ENCODE results near the gene CEP70.
"Not testable (repeated sequence)": the region's sequence is repeated elsewhere in the genome, so short reads cannot be mapped to it uniquely, and the experiment has no call there.

Gene CEP70

DNA sequence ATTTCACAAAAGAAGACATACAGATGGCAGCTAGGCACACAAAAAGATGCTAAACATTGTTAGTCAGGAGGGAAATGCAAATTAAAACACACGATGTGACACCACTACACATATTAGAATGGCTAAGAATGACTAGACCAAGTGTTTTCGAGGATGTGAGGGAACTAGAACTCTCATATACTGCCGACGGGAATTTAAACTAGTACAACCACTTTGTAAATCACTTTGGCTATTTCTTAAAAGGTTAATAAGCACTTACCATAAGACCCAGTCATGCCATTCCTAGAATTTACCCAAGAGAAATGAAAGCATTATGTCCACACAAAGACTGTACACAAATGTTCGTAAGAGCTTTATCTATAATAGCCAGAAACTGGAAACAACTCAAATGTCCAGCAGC, 5.6 kb downstream of the CEP70 start:
- DNase-seq, result no peak

DNA sequence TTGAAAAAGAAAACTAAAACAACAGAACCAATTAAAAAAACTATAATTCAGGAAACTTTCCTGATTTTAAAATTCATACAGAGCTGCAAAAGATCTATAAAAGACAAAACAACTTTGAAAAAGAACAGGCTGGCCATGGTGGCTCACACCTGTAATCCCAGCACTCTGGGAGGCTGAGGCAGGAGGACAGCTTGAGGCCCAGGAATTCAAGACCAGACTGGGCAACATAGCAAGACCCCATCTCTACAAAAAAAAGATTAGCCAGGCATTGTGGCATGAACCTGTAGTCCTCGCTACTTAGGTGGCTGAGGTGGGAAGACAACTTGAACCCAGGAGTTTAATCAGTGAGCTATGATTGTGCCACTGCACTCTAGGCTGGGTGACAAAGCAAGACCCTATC, 6.7 kb downstream of the CEP70 start:
- no peak for DNase-seq

DNA sequence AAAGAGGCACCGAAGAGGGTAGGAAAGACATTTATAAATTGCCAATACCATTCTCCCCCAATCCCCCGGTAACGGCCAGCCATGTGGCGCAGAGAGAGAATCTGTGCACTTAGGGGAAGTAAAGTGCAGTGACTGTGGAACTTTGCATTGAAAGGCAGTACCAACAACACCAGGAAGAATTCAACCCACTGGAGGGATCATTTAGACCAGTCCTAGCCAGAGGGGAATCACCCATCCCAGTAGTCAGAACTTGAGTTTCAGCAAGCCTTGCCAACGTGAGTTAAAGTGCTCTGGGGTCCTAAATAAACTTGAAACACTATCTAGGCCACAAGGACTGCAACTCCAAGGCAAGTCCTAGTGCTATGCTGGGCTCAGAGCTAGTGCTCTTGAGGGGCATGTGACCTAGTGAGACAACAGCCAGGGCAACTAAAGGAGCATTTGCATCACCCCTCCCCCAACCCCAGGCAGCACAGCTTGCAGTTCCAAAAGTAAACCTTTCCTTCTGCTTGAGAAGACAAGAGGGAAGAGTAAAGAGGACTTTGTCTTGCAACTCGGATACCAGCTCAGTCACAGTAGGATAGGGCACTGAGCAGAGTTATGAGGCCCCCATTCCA, 15.0 kb downstream of the CEP70 start:
- DNase-seq, result no peak

- DNase-seq, result no peak
Measured at GRCh38 chr3:138578141-138578540, 15.9 kb downstream of the CEP70 start.

DNA sequence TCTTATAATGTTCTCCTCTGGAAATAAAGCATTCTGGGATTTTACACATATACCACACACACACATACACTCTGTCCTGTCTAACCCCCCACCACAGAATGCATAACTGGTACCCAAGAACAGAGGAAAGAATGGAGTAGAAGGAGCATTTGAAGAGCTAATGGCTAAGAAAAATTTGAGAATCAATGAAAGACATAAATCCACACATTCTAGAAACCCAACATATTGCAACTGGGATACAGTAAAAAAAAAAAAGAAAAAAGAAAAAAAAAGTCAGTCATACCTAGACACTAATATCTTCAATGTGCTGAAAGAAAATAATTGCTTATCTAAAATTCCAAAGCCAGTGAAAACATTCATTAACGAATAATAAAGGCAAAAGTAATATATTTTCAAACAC, 20.9 kb downstream of the CEP70 start:
- DNase-seq, result no peak

- not testable (repeated sequence) for DNase-seq
Measured at GRCh38 chr3:138569624-138570023, 24.4 kb downstream of the CEP70 start.

DNA sequence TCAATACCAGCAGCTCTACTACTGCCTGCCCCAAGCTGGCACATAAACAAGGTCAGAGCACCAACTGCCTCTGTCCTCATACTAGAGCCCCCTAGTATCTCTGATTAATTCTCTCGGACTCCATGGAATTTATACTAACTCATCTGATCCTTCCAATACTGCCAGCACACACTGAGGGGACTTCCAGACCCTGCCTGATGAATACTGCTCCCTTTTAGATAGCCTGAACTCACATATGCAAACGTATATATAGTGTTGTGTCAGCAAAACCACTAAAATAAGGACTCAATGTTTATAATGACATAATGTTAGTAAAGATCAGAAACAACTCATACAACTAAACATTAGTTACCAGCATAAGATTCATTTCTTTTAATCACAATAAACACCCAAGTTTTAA, 25.0 kb downstream of the CEP70 start:
- DNase-seq, result no peak

DNA sequence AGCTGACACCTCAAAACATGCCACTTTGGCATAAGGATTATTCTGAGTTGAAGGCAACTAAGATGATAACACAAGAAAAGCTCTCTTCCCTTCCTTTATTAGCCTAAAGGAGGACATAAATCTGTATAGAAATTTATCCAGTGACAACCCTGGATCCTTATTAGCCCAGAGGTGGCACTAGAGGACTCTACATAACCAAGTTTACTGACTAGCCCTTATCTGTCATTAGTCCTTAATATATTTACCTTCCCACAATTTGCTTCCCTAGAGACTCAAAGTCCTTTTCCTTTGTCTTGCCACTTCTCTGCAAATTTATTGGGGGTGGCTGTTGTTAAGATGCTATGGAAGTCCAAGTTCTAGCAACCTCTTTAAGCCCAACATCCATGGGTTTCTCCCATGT, 26.7 kb downstream of the CEP70 start:
- no peak for DNase-seq

- DNase-seq, result not testable (repeated sequence)
Measured at GRCh38 chr3:138566293-138566692, 27.8 kb downstream of the CEP70 start.

DNA sequence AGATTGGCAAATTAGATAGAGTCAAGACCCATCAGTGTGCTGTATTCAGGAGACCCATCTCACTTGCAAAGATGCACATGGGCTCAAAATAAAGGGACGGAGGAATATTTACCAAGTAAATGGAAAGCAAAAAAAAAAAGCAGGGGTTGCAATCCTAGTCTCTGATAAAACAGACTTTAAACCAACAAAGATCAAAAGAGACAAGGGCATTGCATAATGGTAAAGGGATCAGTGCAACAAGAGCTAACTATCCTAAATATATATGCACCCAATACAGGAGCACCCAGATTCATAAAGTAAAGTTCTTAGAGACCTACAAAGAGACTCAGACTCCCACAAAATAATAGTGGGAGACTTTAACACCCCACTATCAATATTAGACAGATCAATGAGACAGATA, 31.2 kb downstream of the CEP70 start:
- not testable (repeated sequence) for DNase-seq

- DNase-seq, result no peak
Measured at GRCh38 chr3:138560501-138560900, 33.6 kb downstream of the CEP70 start.

- DNase-seq, result no peak
Measured at GRCh38 chr3:138559134-138559533, 34.9 kb downstream of the CEP70 start.

DNA sequence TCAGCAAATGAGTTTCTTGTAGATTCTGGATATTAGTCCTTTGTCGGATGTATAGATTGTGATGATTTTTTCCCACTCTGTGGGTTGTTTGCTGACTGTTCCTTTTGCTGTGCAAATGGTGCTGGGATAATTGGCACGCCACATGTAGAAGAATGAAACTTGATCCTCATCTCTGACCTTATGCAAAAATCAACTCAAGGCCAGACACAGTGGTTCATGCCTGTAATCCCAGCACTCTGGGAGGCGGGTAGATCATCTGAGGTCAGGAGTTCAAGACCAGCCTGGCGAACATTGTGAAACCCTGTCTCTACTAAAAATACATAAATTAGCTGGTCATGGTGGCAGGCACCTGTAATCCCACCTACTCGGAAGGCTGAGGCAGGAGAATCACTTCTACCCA, 39.3 kb downstream of the CEP70 start:
- DNase-seq, result not testable (repeated sequence)

GRCh38 chr3:138550958-138551357, 43.1 kb downstream of the CEP70 start:
- DNase-seq, result not testable (repeated sequence)

DNA sequence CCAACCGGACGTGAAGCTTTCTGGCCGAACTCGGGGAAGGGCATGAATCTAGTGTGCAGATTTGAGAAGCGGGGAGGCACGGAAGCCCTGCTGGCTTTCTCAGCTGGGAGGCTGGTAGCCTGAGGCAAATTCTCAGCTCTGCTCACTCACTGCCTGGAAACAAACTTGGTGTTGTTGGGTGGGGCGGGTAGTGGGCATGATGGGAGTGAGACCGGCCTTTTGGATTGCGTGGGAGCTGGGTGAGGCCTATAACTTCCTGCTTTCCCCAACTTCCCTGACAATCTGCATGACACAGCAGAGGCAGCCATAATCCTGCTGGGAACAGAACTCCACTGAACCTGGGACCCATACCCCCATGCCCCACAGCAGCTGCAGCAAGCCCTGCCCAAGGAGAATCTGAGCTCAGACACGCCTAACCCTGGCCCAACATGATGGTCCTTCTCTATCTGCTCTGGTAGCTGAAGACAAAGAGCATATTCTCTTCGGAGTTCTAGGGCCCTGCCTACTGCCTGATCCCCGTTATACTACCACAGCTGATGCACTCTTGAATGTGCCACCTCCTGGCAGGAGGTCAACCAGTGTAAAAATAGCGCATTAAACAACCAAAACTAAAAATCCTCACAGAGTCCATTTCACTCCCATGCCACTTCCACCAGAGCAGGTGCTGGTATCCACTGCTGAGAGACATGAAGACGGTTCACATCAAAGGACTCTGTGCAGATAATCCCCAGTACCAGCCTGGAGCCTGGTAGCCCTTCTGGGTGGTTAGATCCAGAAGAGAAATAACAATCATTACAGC, 44.7 kb downstream of the CEP70 start:
- no peak for DNase-seq

DNA sequence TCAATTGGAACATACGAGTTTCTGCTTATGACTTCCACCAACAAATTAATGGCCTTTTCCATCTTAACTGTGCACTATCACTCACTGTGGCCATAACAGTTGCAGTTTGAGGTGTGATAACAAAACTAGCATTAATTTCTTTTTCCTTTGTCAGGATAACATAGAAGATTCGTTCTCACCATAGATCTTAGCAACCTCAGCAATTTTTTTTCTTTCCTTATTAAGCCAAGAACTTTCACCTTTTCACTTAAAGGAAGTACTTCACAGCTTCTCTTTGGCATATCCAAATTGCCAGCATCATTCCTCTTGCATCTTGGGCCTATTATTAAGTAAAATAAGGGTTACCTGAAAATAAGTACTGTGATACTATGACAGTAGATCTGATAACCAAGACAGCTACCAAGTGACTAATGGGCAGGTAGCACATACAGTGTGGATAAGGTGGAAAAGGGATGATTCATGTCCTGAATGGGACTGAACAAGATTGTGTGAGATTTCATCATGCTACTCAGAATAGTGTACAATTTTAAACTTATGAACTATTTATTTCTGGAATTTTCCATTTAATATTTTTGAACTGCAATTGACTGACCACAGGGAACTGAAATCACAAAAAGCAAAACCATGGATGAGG, 46.6 kb downstream of the CEP70 start:
- DNase-seq, result no peak

GRCh38 chr3:138544546-138544945, 49.5 kb downstream of the CEP70 start:
- DNase-seq, result no peak

GRCh38 chr3:138542977-138543376, 51.1 kb downstream of the CEP70 start:
- DNase-seq, result no peak

GRCh38 chr3:138539352-138539751, 54.7 kb downstream of the CEP70 start:
- no peak for DNase-seq

GRCh38 chr3:138521445-138521844, 72.6 kb downstream of the CEP70 start:
- not testable (repeated sequence) for DNase-seq

DNA sequence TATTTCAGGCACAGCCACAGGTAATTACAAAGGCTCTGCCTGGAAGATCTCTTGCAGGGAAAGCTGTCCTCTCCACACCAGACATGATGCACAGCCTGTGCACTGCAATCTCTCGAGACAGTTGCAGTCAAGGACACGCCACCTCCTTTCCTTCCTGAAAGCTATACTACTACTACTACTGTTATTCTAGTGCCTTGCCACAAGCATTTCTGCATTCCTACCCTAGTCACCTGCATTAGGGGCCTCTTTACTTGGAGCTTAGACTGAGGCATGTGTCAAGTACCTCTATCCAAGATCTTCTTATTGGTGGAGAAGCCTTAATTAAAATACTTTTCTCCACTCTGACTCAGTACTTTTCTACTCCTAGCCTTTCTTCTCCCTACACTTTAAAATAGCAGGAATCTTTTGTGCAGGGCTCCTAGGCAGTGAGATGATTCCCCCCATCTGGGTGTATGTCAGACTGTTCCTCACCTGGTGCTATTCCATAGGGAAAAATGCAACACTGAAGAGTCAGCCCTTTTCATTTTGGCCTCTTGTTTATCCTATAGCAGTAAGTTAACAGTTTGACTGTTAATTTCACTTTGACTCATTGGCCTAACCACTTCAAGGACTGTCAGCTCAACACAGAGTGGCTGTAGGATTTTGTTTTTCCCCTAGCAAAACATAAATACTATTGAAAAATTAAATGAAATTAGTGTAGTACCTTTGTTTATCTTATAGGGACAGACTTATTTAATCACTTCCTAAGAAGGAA, 80.8 kb downstream of the CEP70 start:
- no peak for DNase-seq

- no peak for DNase-seq
Measured at GRCh38 chr3:138511945-138512344, 82.1 kb downstream of the CEP70 start.

- DNase-seq, result no peak
Measured at GRCh38 chr3:138509586-138509985, 84.5 kb downstream of the CEP70 start.

Measured in NCI-H748 treated with DMSO at 0.1 percent for 48 hours (cell line).